ENCODE data around the gene RSF1.
A peak's percentile ranks its signal among the peaks of the same experiment; 100 is the strongest.
"Not testable (repeated sequence)": the region's sequence is repeated elsewhere in the genome, so short reads cannot be mapped to it uniquely, and the experiment has no call there.

The RSF1 gene

DNA sequence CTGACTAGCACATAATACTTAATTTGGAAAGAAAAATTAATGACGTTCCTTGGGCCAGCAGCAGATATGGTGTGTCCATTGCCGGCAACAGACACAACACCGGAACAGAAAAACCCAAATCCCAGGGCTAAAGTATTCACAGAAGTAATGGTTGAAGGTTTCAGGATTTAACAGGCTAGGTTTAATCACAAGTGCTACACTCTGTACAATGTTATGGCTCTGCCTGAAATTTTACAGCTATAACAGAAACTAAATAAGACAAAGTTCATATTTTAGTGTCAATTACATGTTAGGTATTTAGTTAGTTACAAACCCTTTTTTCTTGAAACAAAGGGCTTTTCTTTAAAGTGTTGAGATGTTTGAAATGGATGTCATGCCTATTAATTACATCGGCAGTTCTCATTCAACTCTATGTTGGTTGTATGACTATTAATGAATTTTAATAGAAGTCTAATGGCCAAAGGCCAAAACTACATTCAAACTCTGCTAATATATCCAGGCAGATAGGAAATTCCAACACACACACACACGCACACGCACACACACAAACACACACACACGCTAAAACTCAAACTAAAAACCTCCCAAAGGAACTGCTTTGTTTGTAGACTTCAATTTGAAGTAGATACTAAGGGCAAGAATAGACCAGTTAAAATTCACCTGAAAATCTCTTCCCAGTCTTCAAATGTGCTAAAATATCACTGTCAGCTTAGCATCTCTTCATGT lies 155.1 kb downstream of the RSF1 start:
- no peaks in the 10 kb centered on the region for H3K27me3 Mint-ChIP-seq
- H3K4me3 Mint-ChIP-seq: no peak overlapping the region
- no peak overlapping the region for H3K27ac Mint-ChIP-seq
- DNase-seq: no peak
- no peaks in the 10 kb centered on the region for H3K9me3 Mint-ChIP-seq
- H3K36me3 Mint-ChIP-seq: peaks cover 26 to 43% of the 10 kb centered on the region in 2 donors
- ATAC-seq (replicated peaks): no peak
- peaks cover 8 to 24% of the 10 kb centered on the region in 2 donors for H3K4me1 Mint-ChIP-seq

- no peaks in the 10 kb centered on the region for H3K27me3 Mint-ChIP-seq
- peaks cover 2 to 11% of the 10 kb centered on the region in 2 donors for H3K36me3 Mint-ChIP-seq
These were observed 158.9 kb downstream of the RSF1 start for GRCh38 chr11:77661670-77662069.

GRCh38 chr11:77660947-77661346 lies 159.6 kb downstream of the RSF1 start:
- Mint-ChIP-seq H3K27ac (peak overlapping the region; percentile 62), H3K36me3 (peaks cover 2 to 10% of the 10 kb centered on the region in 2 donors), H3K4me1 (peaks cover 9 to 32% of the 10 kb centered on the region in 2 donors), H3K4me3 (peak overlapping the region in 1 of 2 donors; percentile 30), H3K9me3 (no peaks in the 10 kb centered on the region), H3K27me3 (no peaks in the 10 kb centered on the region)
- DNase-seq (no peak), ATAC-seq (replicated peaks) (peak; percentile 61 to 75)

More at GRCh38 chr11:77661670-77662069, 158.9 kb downstream of the RSF1 start:
- ATAC-seq (replicated peaks) (peak; percentile 76 to 80), DNase-seq (no peak)
- H3K4me1 Mint-ChIP-seq: peaks cover 9 to 32% of the 10 kb centered on the region in 2 donors
- no peak overlapping the region for H3K27ac Mint-ChIP-seq
- H3K9me3 Mint-ChIP-seq: no peaks in the 10 kb centered on the region
- no peak overlapping the region for H3K4me3 Mint-ChIP-seq

- no peak for DNase-seq
These were observed 162.1 kb downstream of the RSF1 start for GRCh38 chr11:77658213-77659013.

GRCh38 chr11:77656362-77656761 lies 164.2 kb downstream of the RSF1 start:
- ATAC-seq (replicated peaks) (no peak), DNase-seq (no peak)
- Mint-ChIP-seq H3K36me3 (no peaks in the 10 kb centered on the region), H3K4me1 (peaks cover 9 to 17% of the 10 kb centered on the region in 2 donors), H3K9me3 (no peaks in the 10 kb centered on the region), H3K27me3 (no peaks in the 10 kb centered on the region), H3K27ac (no peak overlapping the region), H3K4me3 (no peak overlapping the region)

More at GRCh38 chr11:77658213-77659013, 162.1 kb downstream of the RSF1 start:
- Mint-ChIP-seq H3K27me3 (no peaks in the 10 kb centered on the region), H3K27ac (no peak overlapping the region), H3K4me1 (peaks cover 9 to 21% of the 10 kb centered on the region in 2 donors), H3K9me3 (no peaks in the 10 kb centered on the region), H3K36me3 (no peaks in the 10 kb centered on the region), H3K4me3 (no peak overlapping the region)
- no peak for ATAC-seq (replicated peaks)

DNA sequence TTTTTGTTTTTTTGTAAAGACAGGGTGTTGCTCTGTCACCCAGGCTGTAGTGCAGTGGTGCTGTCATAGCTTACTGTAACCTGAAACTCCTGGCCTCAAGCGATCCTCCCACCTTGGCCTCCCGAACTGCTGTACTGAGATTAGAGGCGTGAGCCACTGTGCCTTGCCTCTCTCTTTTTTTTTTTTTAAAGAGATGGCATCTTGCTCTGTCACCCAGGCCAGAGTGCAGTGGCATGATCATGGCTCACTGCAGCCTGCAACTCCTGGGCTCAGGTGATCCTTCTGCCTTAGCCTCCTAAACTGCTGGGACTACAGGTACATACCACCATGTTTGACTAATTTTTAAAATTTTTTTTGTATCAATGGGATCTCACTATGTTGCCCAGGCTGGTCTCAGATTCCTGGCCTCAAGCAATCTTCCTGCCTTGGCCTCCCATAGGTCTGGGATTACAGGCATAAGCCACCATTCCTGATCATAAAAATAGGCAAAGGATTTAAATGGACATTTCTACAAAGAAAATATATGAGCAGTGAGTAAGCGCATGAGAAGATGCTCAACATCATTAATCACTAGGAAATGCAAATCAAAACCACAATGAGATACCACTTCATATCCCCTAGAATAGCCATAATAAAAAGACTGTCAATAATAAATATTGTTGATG lies 165.6 kb downstream of the RSF1 start:
- no peaks in the 10 kb centered on the region for H3K9me3 Mint-ChIP-seq
- no peaks in the 10 kb centered on the region for H3K27me3 Mint-ChIP-seq
- H3K4me1 Mint-ChIP-seq: peaks cover 1 to 8% of the 10 kb centered on the region in 2 donors
- H3K27ac Mint-ChIP-seq: no peak overlapping the region
- H3K36me3 Mint-ChIP-seq: no peaks in the 10 kb centered on the region
- H3K4me3 Mint-ChIP-seq: no peak overlapping the region
- DNase-seq (no peak), ATAC-seq (replicated peaks) (no peak)

- no peak for DNase-seq
- no peak for ATAC-seq (replicated peaks)
These were observed 170.4 kb downstream of the RSF1 start for GRCh38 chr11:77650123-77650522.

GRCh38 chr11:77647654-77648305 lies 172.7 kb downstream of the RSF1 start:
- H3K4me3 Mint-ChIP-seq: no peak overlapping the region
- H3K9me3 Mint-ChIP-seq: no peaks in the 10 kb centered on the region
- no peak overlapping the region for H3K27ac Mint-ChIP-seq
- DNase-seq (no peak), ATAC-seq (replicated peaks) (no peak)
- peaks cover 15 to 18% of the 10 kb centered on the region in 2 donors for H3K27me3 Mint-ChIP-seq
- H3K36me3 Mint-ChIP-seq: no peaks in the 10 kb centered on the region
- H3K4me1 Mint-ChIP-seq: no peaks in the 10 kb centered on the region

More at GRCh38 chr11:77650123-77650522, 170.4 kb downstream of the RSF1 start:
- H3K4me1 Mint-ChIP-seq: no peaks in the 10 kb centered on the region
- no peak overlapping the region for H3K4me3 Mint-ChIP-seq
- H3K9me3 Mint-ChIP-seq: no peaks in the 10 kb centered on the region
- no peak overlapping the region for H3K27ac Mint-ChIP-seq
- no peaks in the 10 kb centered on the region for H3K36me3 Mint-ChIP-seq
- H3K27me3 Mint-ChIP-seq: peaks cover 9 to 12% of the 10 kb centered on the region in 2 donors

GRCh38 chr11:77644887-77645286 lies 175.6 kb downstream of the RSF1 start:
- Mint-ChIP-seq H3K27me3 (peaks cover 15 to 18% of the 10 kb centered on the region in 2 donors), H3K36me3 (no peaks in the 10 kb centered on the region), H3K9me3 (no peaks in the 10 kb centered on the region), H3K4me1 (no peaks in the 10 kb centered on the region), H3K4me3 (no peak overlapping the region), H3K27ac (no peak overlapping the region)
- DNase-seq: no peak
- no peak for ATAC-seq (replicated peaks)

- H3K9me3 Mint-ChIP-seq: no peaks in the 10 kb centered on the region
- H3K27me3 Mint-ChIP-seq: peaks cover 15 to 18% of the 10 kb centered on the region in 2 donors
- no peak for DNase-seq
- H3K4me1 Mint-ChIP-seq: peaks cover 0 to 5% of the 10 kb centered on the region in 2 donors
- H3K27ac Mint-ChIP-seq: no peak overlapping the region
- peaks cover 3 to 4% of the 10 kb centered on the region in 2 donors for H3K36me3 Mint-ChIP-seq
- no peak for ATAC-seq (replicated peaks)
- no peak overlapping the region for H3K4me3 Mint-ChIP-seq
These were observed 178.3 kb downstream of the RSF1 start for GRCh38 chr11:77642228-77642627.

DNA sequence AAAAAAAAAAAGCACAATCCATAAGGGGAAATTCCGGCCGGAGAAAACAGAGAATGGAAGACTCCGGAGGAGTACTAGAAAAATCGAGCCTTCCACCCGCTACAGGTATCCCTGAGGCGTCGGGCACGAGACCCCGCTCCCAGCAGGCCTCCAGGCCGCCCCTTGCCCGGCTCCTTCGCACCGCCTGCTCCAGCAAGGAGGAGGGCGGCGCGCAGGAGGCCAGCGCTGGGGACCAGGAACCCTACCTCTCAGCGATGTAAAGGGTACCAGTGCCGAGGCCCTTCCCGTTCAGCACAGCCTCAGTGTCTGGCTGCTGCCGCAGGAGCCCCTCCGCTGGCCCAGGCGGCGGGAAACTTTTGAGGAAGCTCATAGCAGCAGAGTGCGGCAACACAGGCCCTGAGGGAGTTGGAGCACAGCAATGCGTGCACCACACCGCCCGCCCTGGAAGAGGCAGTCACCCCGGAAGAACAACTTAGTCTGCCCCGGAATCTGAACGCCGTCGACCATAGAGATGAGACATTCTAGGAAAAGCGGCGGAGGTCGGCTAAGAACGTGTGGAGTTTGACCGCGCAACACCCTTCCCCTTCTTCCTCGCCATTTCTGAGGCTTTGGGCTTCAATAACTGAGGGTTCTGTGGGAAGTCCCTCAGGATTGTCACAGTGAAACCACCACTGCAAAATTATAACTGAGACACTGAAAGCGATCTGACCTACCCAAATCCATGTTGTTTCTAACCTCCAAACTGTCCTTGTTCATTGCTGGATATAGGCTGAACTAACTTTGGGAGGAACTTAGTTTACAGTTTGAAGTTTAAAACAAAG lies 183.0 kb downstream of the RSF1 start, which contains the start of gene CLNS1A:
Gene CLNS1A (minus strand): TSS at position 450 of the 821 bp plus-strand sequence. CDS start 80 bp downstream, at position 370.
- H3K36me3 Mint-ChIP-seq: peaks cover 21 to 26% of the 10 kb centered on the region in 2 donors
- peak; percentile 97 to 98 for ATAC-seq (replicated peaks)
- peak; percentile 87 for DNase-seq
- H3K9me3 Mint-ChIP-seq: no peaks in the 10 kb centered on the region
- H3K4me3 Mint-ChIP-seq: peak within 1 kb of the TSS; percentile 93 to 98
- peak within 1 kb of the TSS; percentile 96 for H3K27ac Mint-ChIP-seq
- no peaks in the 10 kb centered on the region for H3K27me3 Mint-ChIP-seq
- H3K4me1 Mint-ChIP-seq: peaks cover 18 to 27% of the 10 kb centered on the region in 2 donors

GRCh38 chr11:77636731-77637344 lies 183.7 kb downstream of the RSF1 start:
- H3K36me3 Mint-ChIP-seq: peaks cover 21 to 26% of the 10 kb centered on the region in 2 donors

DNA sequence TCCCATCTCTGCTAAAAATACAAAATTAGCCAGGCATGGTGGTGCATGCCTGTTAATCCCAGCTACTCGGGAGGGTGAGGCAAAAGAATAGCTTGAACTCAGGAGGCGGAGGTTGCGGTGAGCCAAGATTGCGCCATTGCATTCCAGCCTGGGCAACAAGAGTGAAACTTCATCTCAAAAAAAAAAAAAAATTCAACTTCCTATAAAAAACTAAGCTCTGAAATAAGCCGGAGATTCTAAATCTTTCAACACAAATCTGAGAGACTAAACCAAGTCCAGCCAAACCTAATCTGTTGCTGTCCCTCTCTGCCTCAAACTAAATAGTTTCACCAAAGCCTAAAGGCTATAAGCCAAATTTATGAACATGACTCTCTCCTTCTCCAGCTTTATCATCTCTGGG lies 186.6 kb downstream of the RSF1 start:
- H3K27me3 Mint-ChIP-seq; H3K27ac Mint-ChIP-seq; H3K4me3 Mint-ChIP-seq; H3K9me3 Mint-ChIP-seq; ATAC-seq (replicated peaks); DNase-seq: not testable (repeated sequence)
- Mint-ChIP-seq H3K4me1 (peaks cover 25 to 41% of the 10 kb centered on the region in 2 donors), H3K36me3 (peaks cover 26 to 34% of the 10 kb centered on the region in 2 donors)

More at GRCh38 chr11:77636731-77637344, 183.7 kb downstream of the RSF1 start:
- no peaks in the 10 kb centered on the region for H3K27me3 Mint-ChIP-seq
- H3K9me3 Mint-ChIP-seq: no peaks in the 10 kb centered on the region
- peak overlapping the region; percentile 96 for H3K27ac Mint-ChIP-seq
- DNase-seq: no peak
- H3K4me1 Mint-ChIP-seq: peaks cover 18 to 27% of the 10 kb centered on the region in 2 donors
- ATAC-seq (replicated peaks): peak; percentile 40 to 55
- peak overlapping the region; percentile 93 to 98 for H3K4me3 Mint-ChIP-seq

All from stimulated activated naive B cell treated with anti-CD40 and anti-IgM and Interleukin-4, amounts not matched to agents 10 μg/mL and 1 μg/mL and 100 μg/mL, for 72 hours (primary cell).